NCI-H1048 (cell line): ENCODE results near the gene STARD3.
"Not testable (repeated sequence)": the region's sequence is repeated elsewhere in the genome, so short reads cannot be mapped to it uniquely, and the experiment has no call there.

ENCODE experiments used
- DNase-seq: peaks from one replicate; lab custom pipeline; 2025; lab: John Stamatoyannopoulos, UW

STARD3 gene

DNA sequence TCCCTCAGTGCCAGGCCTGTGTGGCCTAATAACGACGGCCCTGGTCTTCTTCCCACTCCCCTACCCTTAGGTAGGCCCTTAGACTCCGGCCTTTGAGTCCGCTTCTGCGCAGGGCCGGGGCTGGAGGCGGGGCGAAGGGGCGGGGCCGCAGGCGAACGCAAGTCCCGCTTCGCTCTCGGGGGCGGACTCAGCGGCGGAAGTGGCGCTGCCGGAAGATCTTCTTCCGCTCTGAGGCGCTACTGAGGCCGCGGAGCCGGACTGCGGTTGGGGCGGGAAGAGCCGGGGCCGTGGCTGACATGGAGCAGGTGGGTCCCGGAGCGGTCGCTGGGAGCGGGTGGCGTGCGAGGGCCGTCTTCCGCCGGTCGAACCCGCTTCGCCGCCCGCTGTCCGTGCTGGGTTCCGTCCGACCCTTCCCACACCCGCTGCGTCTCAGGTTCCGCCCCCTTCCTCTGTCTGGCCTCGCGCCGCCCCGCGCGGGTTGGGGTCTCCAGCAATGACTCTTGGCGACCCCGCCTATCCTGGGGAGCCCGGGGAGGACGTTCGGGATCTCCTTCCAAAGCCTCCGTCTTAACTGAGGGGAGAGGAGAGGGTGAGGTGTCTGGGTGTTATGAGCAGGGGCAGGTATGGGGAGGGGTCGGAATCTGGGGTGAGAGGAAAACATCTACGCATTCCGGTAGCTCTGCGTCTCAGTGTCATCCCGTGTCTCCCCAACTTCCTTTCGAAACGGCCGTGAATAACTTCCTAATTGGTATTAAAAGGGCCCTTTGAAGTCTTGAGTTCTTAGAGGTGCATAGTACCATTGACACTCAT, at the start of gene STARD3:
Gene STARD3, plus strand, starts transcription at position 218 of the 810 bp plus-strand sequence. CDS start 16,388 bp downstream, outside the sequence.
- peak; percentile 70 for DNase-seq

DNA sequence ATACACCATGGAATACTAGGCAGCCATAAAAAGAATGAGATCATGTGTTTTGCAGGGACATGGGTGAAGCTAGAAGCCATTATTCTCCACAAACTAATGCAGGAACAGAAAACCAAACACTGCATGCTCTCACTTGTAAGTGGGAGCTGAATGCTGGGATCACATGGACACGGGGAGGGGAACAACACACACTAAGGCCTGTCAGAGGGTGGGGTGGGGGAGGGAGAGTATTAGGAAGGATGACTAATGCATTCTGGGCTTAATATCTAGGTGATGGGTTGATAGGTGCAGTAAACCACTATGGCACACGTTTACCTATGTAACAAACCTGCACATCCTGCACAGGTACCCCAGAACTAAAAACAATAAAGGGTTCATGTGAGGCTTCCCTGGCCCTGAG, 46.8 kb upstream of the STARD3 start:
- DNase-seq, result not testable (repeated sequence)

DNA sequence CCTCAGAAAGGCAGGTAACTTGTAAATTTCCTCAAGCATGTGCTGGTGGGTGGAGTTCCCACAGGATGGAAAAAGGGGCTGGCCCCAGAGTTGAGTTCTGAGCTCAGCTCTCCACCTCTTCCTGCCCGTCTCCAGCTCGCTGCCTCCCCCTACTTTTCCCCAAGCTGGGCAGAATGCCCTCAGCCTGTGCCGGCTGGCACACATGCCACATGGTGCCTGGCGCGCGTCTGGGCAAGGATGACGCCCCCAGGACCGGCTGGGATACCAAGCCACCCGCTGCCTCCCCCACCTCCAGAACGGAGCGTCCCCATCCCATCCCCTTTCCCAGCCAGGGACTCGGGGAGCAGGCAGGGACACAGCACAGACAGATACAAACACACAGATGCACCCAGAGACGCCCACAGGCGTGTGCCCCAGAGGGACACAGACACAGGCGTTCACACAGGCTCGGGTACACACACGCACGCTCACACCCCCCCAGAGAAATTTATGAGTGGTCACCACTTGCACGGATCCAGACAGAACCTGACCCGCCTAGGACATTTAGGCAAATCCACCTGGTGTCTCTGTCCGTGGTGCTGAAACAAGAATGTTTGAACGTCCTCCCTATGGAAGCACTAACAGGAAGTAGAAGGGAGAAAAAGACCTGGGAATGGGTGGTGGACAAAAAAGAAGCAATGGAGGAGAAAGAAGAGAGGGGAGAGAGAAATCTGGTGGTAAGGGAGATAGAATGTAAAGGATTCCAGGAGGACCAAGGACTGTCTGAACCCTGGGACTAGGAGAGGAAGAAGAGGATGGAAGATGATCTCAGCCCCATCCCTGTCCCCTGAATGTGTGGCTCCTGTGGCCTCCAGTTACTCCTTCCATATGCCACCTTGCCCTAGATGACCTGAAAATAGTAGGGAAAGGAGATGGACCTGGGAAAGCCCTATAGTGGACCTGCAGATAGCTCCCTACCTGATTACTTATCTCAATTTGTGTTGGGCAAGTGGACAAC, 44.7 kb upstream of the STARD3 start:
- DNase-seq, result peak; percentile 45

DNA sequence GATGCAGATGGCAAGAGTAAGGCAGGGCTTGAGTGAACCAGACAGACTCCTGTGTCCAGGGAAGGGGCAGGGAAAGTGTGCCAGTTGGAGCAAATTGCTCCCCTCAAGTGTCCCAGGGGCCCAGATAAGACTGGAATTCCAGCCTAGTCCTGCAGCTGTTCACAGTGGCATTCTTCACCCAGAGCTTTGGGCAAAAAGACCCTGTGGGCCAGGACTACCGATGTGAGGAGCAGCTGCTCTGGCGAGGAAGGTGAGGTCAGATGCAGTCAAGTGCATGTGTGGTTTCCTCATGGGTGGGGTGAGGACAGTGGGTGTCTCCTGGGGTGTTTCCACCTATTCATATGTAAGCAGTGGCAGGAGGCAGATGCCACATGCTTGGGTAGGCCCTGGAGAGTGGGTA, 43.6 kb upstream of the STARD3 start:
- no peak for DNase-seq

DNA sequence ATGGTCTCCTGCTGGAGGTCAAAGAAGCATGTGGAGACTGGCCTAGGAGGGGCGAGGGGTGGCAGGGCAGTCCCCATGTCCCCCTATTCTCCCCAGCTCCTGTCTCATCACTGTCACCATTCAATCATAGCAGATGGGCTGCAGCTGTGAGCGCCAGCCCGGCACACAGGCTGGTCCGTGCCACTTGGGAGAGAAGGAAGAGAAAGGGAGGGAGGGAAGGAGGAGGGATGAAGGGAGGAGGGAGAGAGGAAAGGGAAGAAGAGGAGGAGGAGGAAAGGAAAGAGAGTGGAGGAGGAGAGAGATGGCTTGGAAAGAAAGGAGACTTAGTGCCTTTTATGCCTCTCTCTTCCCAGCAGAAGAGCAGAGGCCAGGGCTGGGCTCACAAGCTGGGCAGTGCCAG, 41.6 kb upstream of the STARD3 start:
- DNase-seq, result no peak

DNA sequence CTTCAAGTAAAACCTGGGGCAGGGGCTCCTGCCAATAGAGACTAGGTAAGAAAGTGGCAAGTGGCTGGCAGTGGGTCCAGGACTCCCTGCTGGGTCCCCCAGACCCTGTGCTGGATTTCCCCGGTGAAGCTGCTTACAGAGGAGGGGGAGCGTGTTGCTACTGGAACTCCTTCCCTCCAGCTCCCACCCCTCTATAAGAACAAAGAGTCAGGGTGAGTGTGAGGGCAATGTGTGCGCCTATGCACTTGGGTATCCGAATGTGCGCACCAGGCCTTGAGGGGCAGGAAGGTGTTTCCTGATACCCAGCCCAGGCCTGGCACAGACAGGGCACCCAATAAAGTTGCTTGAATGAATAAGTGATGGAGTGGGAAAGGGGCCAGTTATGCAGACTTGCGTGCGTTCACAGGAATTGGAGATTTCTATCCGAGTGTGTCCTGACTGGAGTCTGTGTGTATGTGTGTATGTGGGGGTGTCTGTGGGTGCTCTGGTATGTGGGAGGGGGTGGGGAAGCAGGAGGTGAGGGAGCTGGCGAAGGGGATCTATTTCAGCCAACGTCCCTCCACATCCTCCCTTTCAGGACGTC, 40.9 kb upstream of the STARD3 start:
- DNase-seq, result no peak

DNA sequence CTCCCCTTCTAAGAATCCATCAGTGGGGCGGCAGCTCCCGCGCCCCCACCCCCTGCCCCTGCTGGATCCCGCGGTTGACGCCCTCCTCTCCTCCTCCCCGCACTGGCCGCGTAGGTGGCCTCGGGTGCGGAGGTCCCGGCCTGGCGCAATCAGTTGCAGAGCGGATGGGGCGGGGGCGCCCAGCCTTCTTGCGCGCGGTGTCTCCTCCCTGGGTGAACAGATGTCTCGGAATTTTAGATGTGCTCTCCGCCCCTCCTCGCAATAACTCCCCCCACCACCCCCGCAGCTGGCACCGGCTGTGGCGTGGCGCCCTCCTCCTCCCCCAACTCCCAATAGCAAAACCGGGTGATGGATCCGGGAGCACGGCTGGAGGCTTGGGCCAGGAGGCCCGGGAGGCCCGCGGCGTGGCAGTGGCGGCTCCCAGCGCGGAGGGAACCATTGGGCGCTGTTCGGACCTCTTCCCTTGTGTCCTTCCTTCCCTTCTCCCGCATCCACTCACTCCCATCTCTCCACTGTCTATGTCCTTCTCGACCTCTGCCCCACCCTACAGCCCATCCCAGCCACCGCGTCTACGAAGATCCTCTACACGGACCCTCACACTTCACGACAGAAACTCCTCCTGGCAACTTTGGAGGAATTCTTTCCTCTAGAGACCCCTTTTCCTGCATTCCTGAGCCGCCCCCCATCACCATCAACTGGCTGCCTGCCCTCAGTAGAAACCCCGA, 40.2 kb upstream of the STARD3 start:
- no peak for DNase-seq

DNA sequence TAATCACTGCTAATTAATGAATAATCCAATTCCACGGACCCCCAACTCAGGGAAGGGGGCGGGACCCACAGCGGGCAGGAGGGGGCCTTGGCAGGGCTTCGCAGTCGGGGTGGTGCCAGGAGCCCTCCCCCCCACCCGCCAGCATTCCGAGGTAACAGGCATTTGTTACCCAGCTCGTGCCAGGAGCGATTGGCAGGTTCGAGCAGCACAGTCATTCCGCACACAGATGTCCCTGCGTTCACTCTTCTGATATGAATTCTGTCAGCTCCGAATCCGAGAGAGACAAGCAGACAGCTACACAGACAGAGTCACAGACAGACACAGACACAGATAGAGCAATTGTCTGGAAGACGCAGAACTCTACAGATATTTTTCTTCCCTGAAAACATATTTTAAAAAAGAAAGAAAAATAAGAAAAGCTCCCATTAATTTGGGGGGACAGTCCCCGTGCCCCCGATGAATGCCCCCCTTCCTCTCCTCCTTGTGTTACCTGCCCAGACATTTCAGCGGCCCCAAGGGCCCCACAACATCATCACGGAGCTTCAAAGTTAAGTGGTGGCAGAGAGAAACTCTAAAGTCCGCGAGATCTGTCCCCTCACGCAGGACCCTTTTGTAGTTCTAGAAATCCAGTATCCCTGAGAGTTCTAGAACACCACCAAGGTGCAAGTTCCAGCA, 39.4 kb upstream of the STARD3 start:
- no peak for DNase-seq

DNA sequence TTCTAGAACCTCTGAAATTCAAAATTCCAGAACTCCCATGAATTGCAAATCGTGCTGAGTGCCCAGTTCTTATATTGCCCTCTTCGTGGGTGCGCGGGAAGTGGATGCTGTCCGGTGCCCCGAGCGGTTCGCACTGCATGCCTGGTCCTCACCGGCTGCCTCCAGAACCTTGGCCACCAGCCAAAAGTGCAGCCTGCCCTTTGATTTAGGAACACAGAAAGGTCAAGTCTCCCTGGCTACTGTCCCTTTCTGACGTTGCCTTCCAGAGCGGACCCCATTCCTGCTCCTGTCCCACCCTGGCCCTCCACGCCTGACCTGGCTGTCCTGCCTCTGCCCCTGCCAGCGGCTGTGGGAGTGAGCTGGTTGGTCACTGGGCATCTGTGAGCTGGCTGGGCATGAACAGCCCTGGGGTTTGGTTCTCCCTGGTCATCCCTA, 38.9 kb upstream of the STARD3 start:
- no peak for DNase-seq

DNA sequence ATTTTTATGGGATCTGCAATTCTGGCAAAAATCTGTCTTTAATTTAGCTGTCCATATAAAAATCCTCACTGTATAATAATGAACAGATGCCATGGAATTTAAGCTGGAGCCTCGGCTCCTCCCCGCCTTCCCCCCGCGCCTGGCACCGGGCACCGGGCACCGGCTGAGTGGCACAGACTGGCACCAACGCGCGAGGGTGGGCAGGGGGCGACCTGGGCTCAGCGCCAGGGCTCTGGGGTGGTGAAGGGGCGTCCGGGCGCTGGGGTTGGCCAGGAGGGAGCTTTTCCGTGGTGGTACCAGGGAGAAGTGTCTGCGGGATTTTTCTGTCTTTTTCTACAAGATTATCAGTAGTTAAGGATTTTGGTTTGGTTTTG, 38.3 kb upstream of the STARD3 start:
- no peak for DNase-seq

DNA sequence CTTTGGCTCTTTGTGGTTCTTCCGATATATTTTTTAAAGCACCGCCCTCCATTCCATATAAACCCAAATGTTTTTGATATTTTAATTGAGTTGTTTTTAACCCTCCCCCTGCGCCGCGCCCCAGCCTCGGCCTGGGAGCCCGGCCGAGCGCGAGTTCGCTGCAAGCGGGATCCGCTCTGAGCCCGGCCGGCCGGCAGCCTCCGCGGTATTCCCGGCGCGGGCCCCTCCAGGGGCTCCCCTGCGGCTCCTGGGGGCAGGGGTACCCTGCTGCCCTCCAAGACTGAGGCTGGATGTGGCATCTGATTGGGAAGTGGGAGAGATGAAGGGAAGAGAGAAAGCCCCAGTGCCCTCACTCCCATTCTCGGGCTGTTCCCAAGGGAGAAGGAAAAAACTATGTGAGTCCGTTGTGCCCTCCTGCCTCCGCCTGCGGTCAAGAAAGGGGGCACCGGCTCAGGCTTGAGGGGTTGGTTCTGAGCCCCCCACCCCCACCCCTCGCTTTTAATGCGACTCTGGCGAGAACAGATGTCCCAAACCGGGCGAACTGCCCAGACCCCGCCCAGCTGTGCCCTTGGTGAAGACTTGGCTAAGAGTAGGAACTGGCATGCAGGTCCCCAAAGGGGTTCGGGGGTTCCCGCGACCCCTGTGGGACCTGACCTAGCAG, 37.8 kb upstream of the STARD3 start:
- no peak for DNase-seq

DNA sequence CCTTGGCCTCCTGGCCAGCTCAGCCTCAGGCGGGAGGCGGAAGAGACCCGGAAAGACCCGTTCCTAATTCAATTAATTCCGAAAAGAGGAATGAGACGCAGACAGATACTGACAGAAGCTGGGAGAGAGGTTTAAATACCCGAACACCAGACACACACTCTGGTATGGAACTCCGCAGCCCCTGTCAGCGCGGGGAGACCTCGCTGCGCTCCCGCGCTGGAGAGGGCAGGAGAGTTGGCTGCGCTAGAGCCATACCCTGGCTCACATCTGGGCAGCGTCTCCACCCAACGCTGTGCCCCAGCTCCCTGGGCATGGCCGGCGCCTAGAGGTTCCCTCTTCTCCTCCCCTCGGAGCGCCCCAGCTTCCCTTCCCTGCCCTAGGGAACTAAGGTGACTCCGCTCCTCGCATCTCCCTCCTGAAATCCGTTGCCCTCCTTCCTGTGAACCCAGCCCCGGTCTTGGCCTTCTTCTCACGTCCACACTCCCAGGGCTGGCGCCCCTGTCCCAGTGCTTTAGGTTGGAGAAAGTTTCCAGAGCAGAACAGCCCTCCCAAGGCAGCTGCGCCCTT, 37.2 kb upstream of the STARD3 start:
- DNase-seq, result no peak

DNA sequence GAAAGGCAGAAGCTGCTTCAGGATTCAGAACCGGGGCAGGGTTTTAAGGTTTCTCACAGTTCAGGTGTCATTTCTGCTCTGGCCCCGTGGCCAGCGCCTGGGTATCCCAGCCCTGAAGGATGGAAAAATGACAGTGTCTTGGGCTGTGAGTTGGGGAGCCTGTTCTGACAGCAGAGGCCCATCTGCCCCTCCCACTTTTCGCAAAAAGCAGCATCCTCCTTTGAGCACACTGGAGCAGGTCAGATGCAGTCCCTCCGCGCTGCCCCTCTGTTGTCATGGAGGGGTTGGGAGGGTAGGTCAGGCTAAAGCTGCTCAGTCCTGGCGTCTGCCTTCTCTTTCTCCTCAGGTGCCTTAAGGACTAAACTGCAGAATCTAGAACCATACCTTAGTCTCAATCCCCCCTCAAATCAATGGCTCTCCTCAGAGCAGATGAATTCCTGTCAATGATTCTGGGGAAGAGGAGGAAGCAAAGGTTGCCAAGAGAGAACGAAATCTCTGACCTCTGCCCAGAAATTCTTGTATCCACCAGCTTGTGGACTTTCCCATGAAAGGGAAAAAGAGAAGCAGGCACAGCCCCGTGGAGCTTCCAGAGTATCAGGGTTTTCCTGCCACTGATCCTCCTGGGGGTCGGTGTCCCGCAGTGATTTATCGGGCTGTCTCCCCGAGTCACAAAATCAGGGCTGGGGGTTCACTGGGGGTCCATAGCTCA, 36.5 kb upstream of the STARD3 start:
- no peak for DNase-seq

DNA sequence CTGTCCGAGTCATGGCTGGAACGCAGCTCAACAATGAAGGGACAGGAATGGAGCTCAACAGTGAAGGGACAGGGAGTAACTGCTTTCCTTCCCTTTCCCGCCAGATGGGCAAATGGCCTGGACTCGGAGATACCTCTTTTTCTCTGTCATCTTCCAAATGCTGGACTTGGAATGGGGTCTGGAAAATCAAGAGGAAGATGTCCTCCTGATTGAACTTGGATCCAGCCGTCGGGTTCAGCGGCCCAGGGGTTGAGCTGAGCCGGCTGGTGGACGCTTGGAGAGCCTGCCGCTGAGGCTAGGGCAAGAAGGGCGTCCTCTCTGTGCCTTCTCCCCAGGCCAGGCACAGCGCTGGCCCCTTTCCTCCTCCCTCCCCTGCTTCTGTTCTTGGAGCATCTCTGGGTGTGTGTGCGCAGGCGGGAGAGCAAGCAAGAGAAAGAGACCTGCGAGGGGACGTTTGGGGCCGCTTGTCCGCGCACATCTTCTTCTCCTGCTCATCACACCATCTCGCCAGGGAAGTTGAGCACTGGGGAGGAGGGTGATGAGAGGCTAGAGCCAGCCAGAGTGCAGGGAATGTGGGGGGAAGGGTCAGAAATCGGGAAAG, 35.8 kb upstream of the STARD3 start:
- no peak for DNase-seq

DNA sequence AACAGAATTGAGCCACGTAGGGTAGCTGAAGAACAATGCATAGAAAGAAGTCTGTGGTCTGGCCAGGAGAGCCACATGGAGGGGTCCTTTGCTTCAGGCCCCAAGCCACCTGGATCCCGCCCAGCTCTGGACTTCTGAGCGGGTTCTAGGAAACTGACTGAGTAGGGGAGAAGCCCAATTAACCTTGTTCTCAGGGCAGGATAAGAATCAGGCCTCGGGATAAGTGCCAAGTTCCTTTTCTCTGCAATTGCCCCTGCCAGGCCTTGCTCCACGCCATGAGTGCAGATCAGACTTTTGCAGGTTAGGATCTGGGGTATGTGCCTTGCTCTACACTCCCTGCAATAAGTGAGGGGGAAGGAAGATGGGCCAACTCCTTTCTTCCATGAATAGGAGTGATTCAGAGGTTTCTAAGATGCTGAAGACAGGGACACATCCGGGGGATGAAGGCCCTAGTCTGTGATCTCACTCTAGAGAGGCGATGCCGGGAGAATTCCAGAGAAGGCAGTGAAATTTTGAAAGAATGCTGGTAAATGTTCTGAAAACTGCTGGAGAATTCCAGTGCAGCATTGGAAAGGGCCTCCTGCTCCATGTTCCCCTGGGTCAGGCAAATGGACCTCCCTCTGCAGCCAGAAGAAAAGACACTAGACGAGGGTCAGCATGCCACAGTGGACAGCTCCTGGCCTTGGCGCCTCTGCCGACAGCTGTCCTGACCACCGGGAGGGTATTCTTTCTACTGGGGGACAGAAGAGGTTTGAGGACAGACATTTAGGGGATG, 35.0 kb upstream of the STARD3 start:
- no peak for DNase-seq

DNA sequence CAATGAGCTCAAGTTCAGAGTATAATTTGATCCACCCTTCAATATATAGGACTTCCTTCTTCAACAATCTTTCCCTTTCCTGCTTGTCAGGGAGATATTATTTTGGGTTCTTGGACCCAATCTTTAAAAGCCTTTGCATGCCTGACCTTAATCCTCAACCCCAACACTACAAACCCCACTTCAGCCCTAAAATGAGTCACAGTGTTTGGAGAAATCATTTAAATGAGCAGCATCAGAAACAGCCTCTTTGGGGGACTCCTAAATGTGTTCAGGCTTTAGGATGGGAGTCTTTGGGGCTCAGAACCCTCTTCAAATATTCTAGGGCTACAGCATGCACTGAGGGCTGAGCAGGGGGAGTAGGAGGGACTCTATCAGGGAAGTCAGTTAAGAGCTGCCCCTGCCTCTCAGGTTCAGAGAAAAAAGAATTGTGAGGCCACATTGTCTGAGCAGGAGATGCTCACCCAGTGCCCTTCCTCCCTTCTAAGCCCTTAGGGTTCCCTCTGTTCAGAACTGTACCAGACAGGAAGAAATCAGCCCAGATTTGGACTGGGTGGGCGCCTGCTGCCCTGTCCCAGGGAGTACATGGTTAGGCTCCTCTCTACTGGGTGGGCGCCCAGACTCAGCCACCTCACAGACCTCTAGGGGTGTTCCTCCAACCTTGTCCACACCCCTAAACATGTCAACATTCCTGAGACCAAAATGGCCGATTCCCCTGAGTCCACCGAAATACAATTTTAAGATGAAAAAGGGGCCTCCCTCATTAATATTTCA, 34.2 kb upstream of the STARD3 start:
- no peak for DNase-seq

DNA sequence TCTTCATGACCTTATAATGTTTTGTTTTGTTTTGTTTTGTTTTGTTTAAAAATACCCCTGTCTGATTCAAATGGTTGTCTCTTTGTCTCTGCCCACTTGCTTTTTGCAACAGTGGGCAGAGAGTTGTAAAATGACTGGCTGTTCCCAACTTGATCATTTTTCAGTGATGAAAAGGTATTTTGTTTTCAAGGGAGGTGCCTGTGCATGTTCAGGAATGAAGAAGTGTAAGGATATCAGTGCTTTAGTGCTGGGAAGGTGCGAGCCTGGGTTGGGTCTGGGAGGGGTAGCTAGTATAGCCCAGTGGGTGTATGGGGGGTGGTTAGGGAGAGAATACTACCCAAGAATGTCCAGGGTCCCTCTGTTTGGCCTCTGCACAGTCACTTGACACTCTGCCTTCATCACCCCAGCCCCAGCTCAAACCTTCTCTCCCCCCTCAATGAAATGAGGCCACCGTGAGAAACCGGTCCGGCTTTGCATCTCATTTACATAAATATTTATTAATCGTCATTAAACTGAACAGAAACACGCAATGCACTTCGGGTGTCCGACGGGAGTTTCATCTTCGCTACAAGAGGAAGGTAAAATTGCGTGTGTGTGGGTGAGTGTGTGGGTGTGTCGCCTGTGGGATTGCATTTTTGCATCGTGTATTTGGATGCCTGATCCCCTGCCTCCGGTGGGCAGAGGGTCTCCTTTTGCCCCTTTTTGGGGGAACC, 33.5 kb upstream of the STARD3 start:
- DNase-seq, result no peak
